HG03442 (cell line): Measurements from ENCODE around the gene RAB12.
"Not testable (repeated sequence)": the region's sequence is repeated elsewhere in the genome, so short reads cannot be mapped to it uniquely, and the experiment has no call there.

ENCODE experiments used
- ATAC-seq: cut with Tn5 transposase; IDR thresholded peaks from one replicate; pipeline ENCODE4 v1.9.1; 2021; ENCODE audit warnings: mild to moderate bottlenecking, moderate library complexity; ENCODE audit not compliant: unreplicated experiment

The RAB12 gene

GRCh38 chr18:8608795-8609658 is at the start of gene RAB12:
Gene RAB12, plus strand, starts transcription at chr18:8609437. Its CDS starts 3 bp downstream, at chr18:8609440.
- ATAC-seq: peak; percentile 56

- ATAC-seq: no peak
These were observed 49.5 kb upstream of the RAB12 start for GRCh38 chr18:8559612-8560186.

GRCh38 chr18:8561123-8561910 is 47.9 kb upstream of the RAB12 start:
- no peak for ATAC-seq

GRCh38 chr18:8562070-8562469 is 47.2 kb upstream of the RAB12 start:
- ATAC-seq: no peak

- ATAC-seq: no peak
These were observed 46.3 kb upstream of the RAB12 start for GRCh38 chr18:8562919-8563318.

- no peak for ATAC-seq
These were observed 37.8 kb upstream of the RAB12 start for GRCh38 chr18:8571399-8571798.

GRCh38 chr18:8573766-8574165 is 35.5 kb upstream of the RAB12 start:
- not testable (repeated sequence) for ATAC-seq

GRCh38 chr18:8584798-8585197 is 24.4 kb upstream of the RAB12 start:
- ATAC-seq: no peak

GRCh38 chr18:8586941-8587340 is 22.3 kb upstream of the RAB12 start:
- no peak for ATAC-seq

GRCh38 chr18:8595445-8595844 is 13.8 kb upstream of the RAB12 start:
- no peak for ATAC-seq

- peak; percentile 70 for ATAC-seq
These were observed 7.8 kb upstream of the RAB12 start for GRCh38 chr18:8601277-8602032.

- peak; percentile 17 for ATAC-seq
These were observed 7.2 kb upstream of the RAB12 start for GRCh38 chr18:8602040-8602439.

- ATAC-seq: no peak
These were observed 6.7 kb upstream of the RAB12 start for GRCh38 chr18:8602557-8602956.

- no peak for ATAC-seq
These were observed 5.3 kb upstream of the RAB12 start for GRCh38 chr18:8603663-8604520.

- ATAC-seq: no peak
These were observed 3.3 kb upstream of the RAB12 start for GRCh38 chr18:8605974-8606373.

- peak; percentile 29 for ATAC-seq
These were observed 1.2 kb upstream of the RAB12 start for GRCh38 chr18:8607776-8608742.

GRCh38 chr18:8609659-8610458 is 622 bp downstream of the RAB12 start:
- peak; percentile 5 for ATAC-seq

- no peak for ATAC-seq
These were observed 1.2 kb downstream of the RAB12 start for GRCh38 chr18:8610459-8610851.
